Measurements from ENCODE around the gene CENPX. TPM values are rescaled to one million over a fixed set of nuclear protein-coding genes. Genes with fewer than 3 reads are reported as not detected.

The CENPX gene
- polyA plus RNA-seq, 4 donors, result 43.4 to 241 (median 122) TPM

DNA sequence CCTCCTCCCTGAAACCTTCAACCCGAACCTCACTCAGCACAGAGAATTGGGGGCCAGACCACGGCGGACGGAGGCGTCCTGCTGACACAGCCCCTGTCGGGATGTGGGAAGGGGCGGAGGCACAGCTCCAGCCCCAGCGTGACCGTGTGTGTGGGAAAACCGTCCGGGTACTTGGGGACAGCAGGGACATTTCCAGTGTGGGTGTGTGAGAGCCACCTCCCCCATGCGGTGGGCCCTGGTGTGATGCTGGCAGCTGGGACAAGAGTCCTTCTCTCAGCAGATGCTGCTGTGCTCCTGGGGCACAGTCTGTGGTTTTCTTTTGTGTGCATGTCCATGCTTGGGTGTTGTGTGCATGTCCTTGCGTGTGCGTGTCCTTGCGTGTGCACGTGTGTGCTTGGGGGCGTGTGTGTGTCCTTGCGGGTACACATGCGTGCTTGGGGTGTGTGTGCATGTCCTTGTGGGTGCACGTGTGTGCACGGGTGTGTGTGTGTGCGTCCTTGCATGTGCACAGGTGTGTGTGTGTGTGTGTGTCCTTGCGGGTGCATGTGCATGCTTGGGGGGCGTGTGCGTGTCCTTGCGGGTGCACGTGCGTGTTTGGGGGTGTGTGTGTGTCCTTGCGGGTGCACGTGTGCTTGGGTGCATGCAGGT, 16.9 kb downstream of the CENPX start:
- no peak for FAIRE-seq
- Histone ChIP-seq H3K9me3 (ENCODE audit: control insufficient read depth in 2 of 2, insufficient read depth in 1 of 2, low read depth in 1 of 2, low read length in 1 of 2) (no peaks in the 10 kb centered on the region), H3K27ac (ENCODE audit: low read depth in 1 of 3, low read length in 2 of 3) (no peak overlapping the region), H3K4me3 (ENCODE audit: low read depth in 1 of 3, low read length in 3 of 3) (no peak overlapping the region), H3K36me3 (ENCODE audit: control insufficient read depth in 3 of 3, insufficient read depth in 2 of 3, low read depth in 1 of 3, low read length in 3 of 3) (peaks cover 0 to 60% (median 2%) of the 10 kb centered on the region in 3 donors), H3K4me1 (ENCODE audit: control insufficient read depth in 3 of 3, insufficient read depth in 2 of 3, low read depth in 1 of 3, low read length in 2 of 3) (peaks cover 0 to 10% (median 0%) of the 10 kb centered on the region in 3 donors), H3K27me3 (ENCODE audit: control insufficient read depth in 3 of 3, insufficient read depth in 3 of 3, low read length in 3 of 3) (no peaks in the 10 kb centered on the region)
- 89 to 91% (median 89%) methylated on average over 28 to 30 of the region's 30 CpGs for WGBS, 3 donors
- DNase-seq, result no peak

DNA sequence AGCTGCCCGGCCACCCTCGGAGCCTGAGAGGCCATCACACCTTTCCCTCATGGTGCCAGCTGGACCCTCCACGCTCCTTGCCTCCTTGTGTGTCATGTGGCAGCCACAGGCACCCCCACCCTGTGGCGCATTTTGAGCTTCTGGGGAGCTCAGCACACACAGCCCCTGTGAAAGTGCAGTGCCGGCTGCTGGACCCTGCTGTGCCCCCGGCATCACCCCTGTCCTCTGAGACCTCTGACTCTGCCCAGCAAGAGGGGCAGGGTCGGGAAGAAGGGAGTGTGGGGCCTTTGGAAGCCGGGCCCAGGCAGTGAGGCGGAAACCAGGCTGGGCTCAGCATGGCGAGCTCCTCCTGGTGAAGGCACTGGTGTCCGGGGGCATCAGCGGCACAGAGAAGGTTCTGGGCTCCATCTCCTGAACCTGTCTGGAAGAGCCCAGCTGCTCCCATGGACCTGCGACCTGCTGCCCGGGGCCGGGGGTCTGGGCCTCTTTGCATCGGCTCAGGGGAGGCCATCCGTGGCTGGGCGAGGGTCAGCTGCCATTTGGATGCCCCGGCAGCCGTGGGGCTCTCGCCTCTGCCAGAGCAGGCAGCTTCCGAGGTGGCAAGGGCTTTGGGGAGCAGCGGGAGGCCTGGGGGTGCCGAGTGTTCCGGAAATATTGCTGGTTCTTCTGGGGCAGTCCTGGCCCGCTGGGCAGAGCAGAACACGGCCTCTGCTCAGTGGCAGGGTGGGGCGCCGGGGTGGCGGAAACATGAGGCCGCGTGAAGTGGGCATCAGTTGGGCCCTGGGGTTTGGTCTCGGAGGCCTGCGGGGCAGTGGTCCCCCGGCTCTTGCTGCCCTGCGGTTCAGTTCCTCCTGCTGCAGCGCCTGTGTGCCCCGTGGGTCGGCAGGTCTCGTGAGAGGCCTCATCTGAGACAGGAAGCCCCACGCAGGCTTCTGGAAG, 17.9 kb downstream of the CENPX start:
- Histone ChIP-seq H3K36me3 (ENCODE audit: control insufficient read depth in 3 of 3, insufficient read depth in 2 of 3, low read depth in 1 of 3, low read length in 3 of 3) (peaks cover 0 to 55% (median 2%) of the 10 kb centered on the region in 3 donors), H3K27me3 (ENCODE audit: control insufficient read depth in 3 of 3, insufficient read depth in 3 of 3, low read length in 3 of 3) (no peaks in the 10 kb centered on the region), H3K27ac (ENCODE audit: low read depth in 1 of 3, low read length in 2 of 3) (no peak overlapping the region), H3K4me1 (ENCODE audit: control insufficient read depth in 3 of 3, insufficient read depth in 2 of 3, low read depth in 1 of 3, low read length in 2 of 3) (peaks cover 0 to 20% (median 2%) of the 10 kb centered on the region in 3 donors), H3K9me3 (ENCODE audit: control insufficient read depth in 2 of 2, insufficient read depth in 1 of 2, low read depth in 1 of 2, low read length in 1 of 2) (no peaks in the 10 kb centered on the region), H3K4me3 (ENCODE audit: low read depth in 1 of 3, low read length in 3 of 3) (no peak overlapping the region)
- DNase-seq (no peak), FAIRE-seq (no peak)
- 87 to 91% (median 89%) methylated on average over 34 to 41 of the region's 41 CpGs for WGBS, 3 donors

DNA sequence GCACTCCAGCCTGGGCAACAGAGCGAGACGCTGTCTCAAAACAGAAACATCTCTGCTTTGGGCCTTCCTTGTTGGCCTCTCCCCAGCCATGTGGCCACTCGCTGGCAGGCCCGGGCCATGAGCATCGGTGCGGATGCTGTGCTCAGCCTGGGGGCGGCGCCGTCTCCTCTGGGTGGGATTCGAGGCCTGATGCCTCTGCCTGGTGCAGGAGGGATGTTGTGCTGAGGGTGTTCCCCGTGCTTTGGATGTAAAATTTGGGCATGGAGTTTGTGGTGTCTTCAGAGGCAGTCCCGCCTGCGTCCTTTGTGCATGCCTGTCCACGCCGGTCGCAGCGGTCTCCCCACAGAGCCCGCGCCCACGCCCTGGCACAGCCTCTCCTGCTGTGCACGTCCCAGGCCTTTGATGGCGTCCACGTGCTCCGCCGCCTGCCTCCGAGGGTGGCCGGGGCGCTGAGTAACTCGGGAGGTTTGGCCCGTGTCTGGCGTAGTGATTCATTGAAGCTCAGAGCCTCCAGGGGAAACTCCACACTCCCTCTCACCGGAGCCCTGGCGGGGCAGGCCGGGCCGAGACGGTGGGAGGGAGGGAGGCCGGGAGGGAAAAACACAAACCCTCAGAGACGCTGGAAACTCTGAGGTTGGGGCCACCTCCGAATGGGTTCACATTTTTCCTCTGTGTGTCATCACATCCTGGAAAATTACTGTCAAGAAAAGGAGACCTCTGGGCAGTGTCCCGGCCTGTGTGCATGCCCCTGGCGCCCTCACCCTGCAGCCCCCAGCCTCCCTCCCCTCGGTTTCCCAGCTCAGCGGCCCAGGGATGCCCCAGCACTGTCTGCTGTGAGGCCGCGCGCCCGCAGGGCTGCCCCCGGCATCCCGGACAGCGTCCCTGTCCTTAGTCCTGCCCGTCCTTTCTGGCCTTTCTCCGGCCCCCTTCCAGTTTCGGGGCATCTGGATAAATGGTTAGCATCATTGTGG, 19.0 kb downstream of the CENPX start:
- Histone ChIP-seq H3K9me3 (ENCODE audit: control insufficient read depth in 2 of 2, insufficient read depth in 1 of 2, low read depth in 1 of 2, low read length in 1 of 2) (no peaks in the 10 kb centered on the region), H3K27ac (ENCODE audit: low read depth in 1 of 3, low read length in 2 of 3) (no peak overlapping the region), H3K4me1 (ENCODE audit: control insufficient read depth in 3 of 3, insufficient read depth in 2 of 3, low read depth in 1 of 3, low read length in 2 of 3) (peaks cover 0 to 23% (median 2%) of the 10 kb centered on the region in 3 donors), H3K4me3 (ENCODE audit: low read depth in 1 of 3, low read length in 3 of 3) (no peak overlapping the region), H3K36me3 (ENCODE audit: control insufficient read depth in 3 of 3, insufficient read depth in 2 of 3, low read depth in 1 of 3, low read length in 3 of 3) (peaks cover 0 to 53% (median 2%) of the 10 kb centered on the region in 3 donors), H3K27me3 (ENCODE audit: control insufficient read depth in 3 of 3, insufficient read depth in 3 of 3, low read length in 3 of 3) (no peaks in the 10 kb centered on the region)
- 74 to 90% (median 85%) methylated on average over 53 of the region's 53 CpGs for WGBS, 3 donors
- FAIRE-seq (no peak), DNase-seq (no peak)

DNA sequence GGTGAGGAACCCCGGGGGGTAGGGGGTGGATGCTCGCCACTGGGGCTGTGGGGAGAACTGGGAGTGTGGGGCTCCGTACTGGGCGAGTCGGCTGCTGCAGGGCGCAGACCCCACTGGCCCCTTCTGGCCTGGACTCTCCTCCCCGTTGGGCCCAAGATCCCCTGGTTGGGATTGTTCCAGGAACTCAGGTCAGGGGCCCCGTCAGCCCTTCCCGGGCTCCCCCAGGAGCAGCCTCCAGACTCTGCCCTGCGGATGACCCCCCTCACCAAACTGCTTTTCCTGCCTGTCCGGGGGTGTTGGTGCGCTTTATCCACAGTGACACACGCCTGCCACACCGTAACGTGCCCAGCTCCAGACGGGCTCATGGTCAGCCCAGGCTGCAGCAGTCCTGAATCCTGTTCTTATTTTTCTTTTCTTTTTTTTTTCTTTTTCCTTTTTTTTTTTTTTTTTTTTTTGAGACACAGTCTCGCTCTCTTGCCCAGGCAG, 21.1 kb downstream of the CENPX start:
- Histone ChIP-seq H3K9me3 (ENCODE audit: control insufficient read depth in 2 of 2, insufficient read depth in 1 of 2, low read depth in 1 of 2, low read length in 1 of 2) (no peaks in the 10 kb centered on the region), H3K27ac (ENCODE audit: low read depth in 1 of 3, low read length in 2 of 3) (peak overlapping the region in 1 of 3 donors; percentile 65), H3K4me3 (ENCODE audit: low read depth in 1 of 3, low read length in 3 of 3) (no peak overlapping the region), H3K27me3 (ENCODE audit: control insufficient read depth in 3 of 3, insufficient read depth in 3 of 3, low read length in 3 of 3) (no peaks in the 10 kb centered on the region), H3K36me3 (ENCODE audit: control insufficient read depth in 3 of 3, insufficient read depth in 2 of 3, low read depth in 1 of 3, low read length in 3 of 3) (peaks cover 0 to 52% (median 2%) of the 10 kb centered on the region in 3 donors), H3K4me1 (ENCODE audit: control insufficient read depth in 3 of 3, insufficient read depth in 2 of 3, low read depth in 1 of 3, low read length in 2 of 3) (peaks cover 0 to 23% (median 2%) of the 10 kb centered on the region in 3 donors)
- DNase-seq, result no peak
- WGBS, 3 donors, result 45 to 69% (median 63%) methylated on average over 16 to 17 of the region's 17 CpGs
- no peak for FAIRE-seq

DNA sequence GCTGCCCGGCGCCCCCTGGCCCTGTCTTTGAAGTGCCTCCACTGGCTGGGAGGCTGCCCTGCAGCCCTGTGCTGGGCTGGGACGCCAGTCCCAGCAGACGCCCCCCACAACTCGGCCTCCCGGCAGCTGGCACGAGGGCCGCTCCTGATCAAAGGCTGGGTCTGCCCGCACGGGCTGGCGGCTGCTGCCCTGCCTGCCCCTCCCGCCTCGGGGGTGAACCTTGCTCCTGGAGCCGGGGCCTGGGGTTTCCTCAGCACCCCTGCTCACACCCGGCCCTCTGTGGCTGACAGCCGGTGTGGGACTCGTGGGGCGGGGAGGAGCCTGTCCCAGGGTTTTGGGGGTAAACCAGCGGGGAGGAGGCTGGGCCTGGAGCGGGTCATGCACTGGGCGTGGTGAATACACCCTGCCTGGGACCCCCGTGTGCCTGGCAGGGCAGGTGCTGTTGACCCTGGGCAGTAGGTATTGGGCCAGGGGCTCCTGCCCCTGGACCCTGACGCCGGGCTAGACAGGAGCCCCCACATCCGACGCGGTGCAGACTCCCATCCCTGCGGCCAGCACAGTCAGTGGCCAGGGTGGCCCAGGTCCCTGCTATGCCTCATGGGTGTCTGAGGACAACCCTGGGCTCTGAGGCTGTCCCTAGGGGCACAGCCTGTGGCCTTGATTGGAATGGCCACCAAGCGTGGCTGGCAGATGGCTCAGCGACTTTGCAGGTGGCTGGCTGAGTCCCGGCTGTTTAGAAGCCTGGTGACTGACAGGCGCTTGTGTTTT, 21.7 kb downstream of the CENPX start:
- FAIRE-seq (no peak), DNase-seq (peak; percentile 78 to 89)
- 10 to 62% (median 46%) methylated on average over 27 to 32 of the region's 32 CpGs for WGBS, 3 donors
- Histone ChIP-seq H3K9me3 (ENCODE audit: control insufficient read depth in 2 of 2, insufficient read depth in 1 of 2, low read depth in 1 of 2, low read length in 1 of 2) (no peaks in the 10 kb centered on the region), H3K4me1 (ENCODE audit: control insufficient read depth in 3 of 3, insufficient read depth in 2 of 3, low read depth in 1 of 3, low read length in 2 of 3) (peaks cover 0 to 23% (median 2%) of the 10 kb centered on the region in 3 donors), H3K27me3 (ENCODE audit: control insufficient read depth in 3 of 3, insufficient read depth in 3 of 3, low read length in 3 of 3) (no peaks in the 10 kb centered on the region), H3K27ac (ENCODE audit: low read depth in 1 of 3, low read length in 2 of 3) (peak overlapping the region in 1 of 3 donors; percentile 65), H3K36me3 (ENCODE audit: control insufficient read depth in 3 of 3, insufficient read depth in 2 of 3, low read depth in 1 of 3, low read length in 3 of 3) (peaks cover 0 to 53% (median 2%) of the 10 kb centered on the region in 3 donors), H3K4me3 (ENCODE audit: low read depth in 1 of 3, low read length in 3 of 3) (no peak overlapping the region)

DNA sequence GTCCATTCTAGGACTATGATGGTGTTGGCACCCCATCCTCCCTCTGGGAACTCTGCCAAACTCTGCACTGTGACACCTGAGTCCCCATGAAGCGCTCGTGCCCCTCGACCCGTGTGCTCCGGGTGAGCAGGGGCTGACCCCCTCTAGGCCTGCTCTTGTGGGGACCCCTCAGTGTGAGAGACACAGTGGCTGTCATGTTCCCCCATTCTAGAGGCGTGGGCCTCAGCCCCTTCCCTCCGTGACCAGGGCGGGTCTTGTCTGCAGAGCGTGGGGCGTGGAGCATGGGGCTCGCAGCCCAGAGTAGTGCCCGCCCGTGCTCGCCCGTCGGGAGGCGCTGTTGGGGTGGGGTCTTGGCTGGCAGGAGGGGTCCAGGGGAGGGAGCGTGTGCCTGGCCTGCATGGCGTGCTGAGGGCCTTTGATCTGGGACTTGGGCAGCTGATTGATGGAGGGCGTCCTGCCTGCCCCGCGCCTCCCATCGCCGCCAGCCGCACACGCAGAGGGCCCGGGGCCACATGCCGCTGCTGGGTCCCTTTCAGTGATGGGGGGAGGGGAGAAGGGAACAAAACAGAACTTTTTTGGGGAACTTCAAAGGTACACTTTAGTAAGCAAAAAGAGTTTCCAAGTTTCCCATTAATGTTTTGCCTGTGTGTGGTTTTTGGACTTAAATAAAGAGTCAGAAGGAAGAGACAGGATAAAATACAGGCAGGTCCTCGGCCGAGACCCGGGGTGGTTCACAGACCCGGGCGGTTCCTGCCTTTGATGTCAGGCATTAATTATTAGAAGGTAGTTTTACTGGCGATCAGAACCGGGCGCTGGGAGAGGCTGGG, 22.5 kb downstream of the CENPX start:
- Histone ChIP-seq H3K27ac (ENCODE audit: low read depth in 1 of 3, low read length in 2 of 3) (peak overlapping the region in 1 of 3 donors; percentile 13), H3K4me3 (ENCODE audit: low read depth in 1 of 3, low read length in 3 of 3) (no peak overlapping the region), H3K4me1 (ENCODE audit: control insufficient read depth in 3 of 3, insufficient read depth in 2 of 3, low read depth in 1 of 3, low read length in 2 of 3) (peaks cover 0 to 23% (median 2%) of the 10 kb centered on the region in 3 donors), H3K36me3 (ENCODE audit: control insufficient read depth in 3 of 3, insufficient read depth in 2 of 3, low read depth in 1 of 3, low read length in 3 of 3) (peaks cover 0 to 54% (median 2%) of the 10 kb centered on the region in 3 donors), H3K9me3 (ENCODE audit: control insufficient read depth in 2 of 2, insufficient read depth in 1 of 2, low read depth in 1 of 2, low read length in 1 of 2) (no peaks in the 10 kb centered on the region), H3K27me3 (ENCODE audit: control insufficient read depth in 3 of 3, insufficient read depth in 3 of 3, low read length in 3 of 3) (no peaks in the 10 kb centered on the region)
- FAIRE-seq (no peak), DNase-seq (peak; percentile 35 to 42)
- 17 to 64% (median 37%) methylated on average over 36 of the region's 36 CpGs for WGBS, 3 donors

DNA sequence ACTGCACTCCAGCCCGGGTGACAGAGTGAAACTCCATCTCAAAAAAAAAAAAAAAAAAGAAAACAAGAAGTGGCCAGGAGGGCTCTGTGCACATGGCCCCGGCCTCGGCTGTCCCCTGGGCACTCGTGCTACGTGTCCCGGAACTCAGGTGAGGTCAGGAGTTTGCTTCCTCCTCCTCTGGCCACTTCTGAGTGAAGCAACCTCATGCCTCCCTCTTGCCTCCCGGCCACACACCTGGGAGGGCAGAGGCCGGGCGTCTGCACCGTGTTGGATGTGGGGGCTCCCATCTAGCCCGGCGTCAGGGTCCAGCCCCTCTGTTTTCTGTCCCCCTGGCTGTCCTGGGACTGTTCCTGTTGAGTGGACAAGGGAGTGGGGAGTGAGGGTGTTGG, 23.1 kb downstream of the CENPX start:
- FAIRE-seq, result no peak

More for the DNA sequence above, 23.1 kb downstream of the CENPX start:
- Histone ChIP-seq H3K36me3 (ENCODE audit: control insufficient read depth in 3 of 3, insufficient read depth in 2 of 3, low read depth in 1 of 3, low read length in 3 of 3) (peaks cover 0 to 56% (median 0%) of the 10 kb centered on the region in 3 donors), H3K4me1 (ENCODE audit: control insufficient read depth in 3 of 3, insufficient read depth in 2 of 3, low read depth in 1 of 3, low read length in 2 of 3) (peaks cover 0 to 23% (median 2%) of the 10 kb centered on the region in 3 donors), H3K9me3 (ENCODE audit: control insufficient read depth in 2 of 2, insufficient read depth in 1 of 2, low read depth in 1 of 2, low read length in 1 of 2) (no peaks in the 10 kb centered on the region), H3K4me3 (ENCODE audit: low read depth in 1 of 3, low read length in 3 of 3) (no peak overlapping the region), H3K27me3 (ENCODE audit: control insufficient read depth in 3 of 3, insufficient read depth in 3 of 3, low read length in 3 of 3) (no peaks in the 10 kb centered on the region), H3K27ac (ENCODE audit: low read depth in 1 of 3, low read length in 2 of 3) (no peak overlapping the region)
- DNase-seq, result peak in 1 of 2 donors; percentile 41
- 26 to 70% (median 47%) methylated on average over 9 to 12 of the region's 12 CpGs for WGBS, 3 donors
